SU-DHL-6 (cell line): ENCODE results near the gene CAMK1D.

Experiments
- CTCF ChIP-seq: fragments of 200-600 bp; sonication (generic); IDR thresholded peaks from one replicate; pipeline ENCODE4 v1.5.1; 2017; ENCODE audit warnings: antibody characterized with exemption, mild to moderate bottlenecking, low read length, moderate library complexity; ENCODE audit not compliant: insufficient read depth, poor library complexity, severe bottlenecking
- EZH2phosphoT487 ChIP-seq: fragments of 200-600 bp; sonication (generic), shearing (Covaris generic); conservative IDR thresholded peaks from 2 replicates; pipeline ENCODE4 v1.6.1; 2018; ENCODE audit warnings: mild to moderate bottlenecking, antibody characterized with exemption, low read length, moderate library complexity, mixed read lengths

- TF ChIP-seq EZH2phosphoT487 (no peak), CTCF (no peak)
Measured at GRCh38 chr10:12679636-12680035, 330.3 kb downstream of the CAMK1D start.
